GM12892 (cell line): ENCODE results near the gene TMEM98.

Experiments
- POLR2A ChIP-seq: IDR thresholded peaks from 2 replicates; pipeline ENCODE4 v1.6.1; 2011; ENCODE audit warnings: low read depth, low read length, control low read depth
- POLR2AphosphoS5 ChIP-seq: IDR thresholded peaks from 2 replicates; pipeline ENCODE4 v1.6.1; 2011; ENCODE audit warnings: low read depth, low read length, control low read depth
- TAF1 ChIP-seq: IDR thresholded peaks from 2 replicates; pipeline ENCODE4 v1.6.1; 2011; ENCODE audit warnings: low read depth, mild to moderate bottlenecking, control low read depth, low read length, borderline replicate concordance

GRCh38 chr17:32940706-32941390 lies 12.9 kb downstream of the TMEM98 start:
- no peak for TF ChIP-seq POLR2A
- no peak for TF ChIP-seq POLR2AphosphoS5
- TF ChIP-seq TAF1: no peak
